SIG-M5 treated with dmso at 0.1 percent for 504 hours (cell line): ENCODE results near the gene ZMIZ1.

Experiments
- DNase-seq: peaks from one replicate; lab custom pipeline; 2025; ENCODE audit not compliant: unreplicated experiment; lab: John Stamatoyannopoulos, UW

The ZMIZ1 gene

GRCh38 chr10:79115302-79115701 lies 46.5 kb downstream of the ZMIZ1 start:
- no peak for DNase-seq

GRCh38 chr10:79116368-79116767 lies 47.6 kb downstream of the ZMIZ1 start:
- no peak for DNase-seq

DNA sequence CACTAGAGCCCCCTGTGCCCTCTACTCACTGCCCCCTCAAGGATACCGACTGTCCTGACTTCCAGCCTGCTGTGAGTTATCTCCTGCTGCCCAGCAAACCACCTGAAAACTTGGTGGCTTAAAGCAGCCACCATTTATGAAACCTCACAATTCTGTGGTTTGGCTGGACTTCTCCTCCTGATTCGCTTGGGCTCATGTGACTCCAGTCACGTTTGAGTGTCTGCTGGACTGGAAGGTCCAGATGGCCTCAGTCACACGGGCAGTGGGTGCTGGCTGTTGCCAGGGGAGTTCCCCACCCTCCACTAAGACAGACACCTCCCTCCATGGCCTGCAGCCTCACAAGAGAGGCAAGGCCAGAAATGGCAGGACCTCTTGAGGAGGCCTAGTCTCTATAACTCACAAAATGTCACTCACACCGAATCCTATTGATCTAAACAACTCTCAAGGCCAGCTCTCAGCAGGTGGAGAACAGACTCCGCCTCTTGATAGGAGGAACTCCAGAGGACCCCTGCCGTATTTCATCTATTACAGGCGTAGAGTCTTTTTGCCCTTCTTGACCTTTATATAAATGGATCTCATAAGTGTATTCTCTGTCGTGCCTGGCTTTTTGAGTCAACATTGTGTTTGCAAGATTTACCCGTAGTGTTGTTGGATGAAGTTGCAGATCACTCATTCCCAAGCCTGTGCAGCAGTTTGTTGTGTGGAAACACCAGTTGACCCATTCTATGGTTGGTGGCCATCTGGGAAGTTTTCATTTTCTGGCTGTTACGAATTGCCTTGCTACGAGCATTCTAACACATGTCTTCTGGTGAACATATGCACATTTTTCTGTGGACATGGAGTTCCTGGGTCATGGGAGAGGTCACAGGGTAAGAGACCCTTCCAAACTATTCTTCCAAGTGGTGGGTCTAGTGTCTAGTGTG lies 48.3 kb downstream of the ZMIZ1 start:
- no peak for DNase-seq

- DNase-seq: no peak
Measured at GRCh38 chr10:79118286-79119202, 49.8 kb downstream of the ZMIZ1 start.

DNA sequence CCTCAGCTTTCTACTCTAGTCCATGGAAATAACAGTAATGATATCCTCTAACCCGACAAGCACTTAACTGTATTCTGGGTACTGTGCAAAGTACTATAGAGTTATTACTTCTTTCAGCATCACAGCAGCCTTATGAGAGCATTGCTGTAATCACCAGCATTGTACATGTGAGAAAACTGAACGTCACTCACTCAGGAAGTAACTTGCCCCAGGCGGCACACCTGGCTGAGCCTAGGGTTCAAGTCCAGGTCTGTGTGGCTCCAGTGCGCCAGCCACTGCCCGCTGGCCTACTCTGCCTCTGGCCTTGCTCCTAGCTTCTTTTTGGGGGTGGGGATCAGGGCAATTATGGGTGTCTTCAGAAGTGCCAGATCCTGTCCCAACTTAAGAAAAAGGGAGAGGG lies 50.5 kb downstream of the ZMIZ1 start:
- no peak for DNase-seq

GRCh38 chr10:79123547-79123963 lies 54.8 kb downstream of the ZMIZ1 start:
- DNase-seq: no peak

DNA sequence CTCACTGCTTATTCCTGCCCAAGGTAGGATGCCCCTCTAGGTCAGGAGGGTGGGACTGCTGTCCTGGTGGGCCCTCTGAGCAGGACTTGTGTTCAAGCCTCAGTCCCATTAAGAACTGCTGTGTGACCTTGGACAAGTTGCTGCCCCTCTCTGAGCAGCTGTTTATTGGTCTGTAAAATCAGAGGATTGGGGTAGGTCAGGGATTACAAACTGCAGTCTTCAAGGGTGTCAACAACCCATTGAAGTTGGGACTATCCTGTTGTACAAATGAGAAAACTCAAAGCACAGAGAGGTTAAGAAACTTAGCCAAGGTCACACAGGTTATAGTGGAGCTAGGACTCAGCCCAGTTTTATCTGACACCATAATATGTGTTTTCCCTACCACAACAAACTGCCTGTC lies 55.3 kb downstream of the ZMIZ1 start:
- no peak for DNase-seq

DNA sequence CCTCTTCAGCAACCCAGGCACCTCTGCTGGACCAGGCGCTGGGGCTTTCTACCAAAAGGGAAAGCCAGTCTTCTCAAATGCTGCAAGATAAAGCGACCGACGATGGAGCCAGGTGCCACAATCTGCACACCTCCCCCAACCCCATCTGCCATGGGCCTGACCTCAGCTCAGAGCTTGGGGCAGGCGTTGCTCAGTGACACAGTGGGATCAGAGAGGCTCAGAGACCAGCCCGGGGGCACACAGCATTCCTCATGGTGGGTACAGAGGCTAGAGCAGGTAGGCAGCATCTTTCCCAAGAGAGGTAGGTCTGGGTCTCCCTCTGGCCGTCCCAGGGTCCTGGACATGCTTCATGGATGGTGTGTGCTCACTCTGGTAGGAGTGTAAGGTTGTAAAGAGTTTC lies 56.3 kb downstream of the ZMIZ1 start:
- no peak for DNase-seq

- DNase-seq: no peak
Measured at GRCh38 chr10:79126351-79127080, 57.8 kb downstream of the ZMIZ1 start.

- DNase-seq: peak; percentile 68
Measured at GRCh38 chr10:79127151-79127961, 58.6 kb downstream of the ZMIZ1 start.

DNA sequence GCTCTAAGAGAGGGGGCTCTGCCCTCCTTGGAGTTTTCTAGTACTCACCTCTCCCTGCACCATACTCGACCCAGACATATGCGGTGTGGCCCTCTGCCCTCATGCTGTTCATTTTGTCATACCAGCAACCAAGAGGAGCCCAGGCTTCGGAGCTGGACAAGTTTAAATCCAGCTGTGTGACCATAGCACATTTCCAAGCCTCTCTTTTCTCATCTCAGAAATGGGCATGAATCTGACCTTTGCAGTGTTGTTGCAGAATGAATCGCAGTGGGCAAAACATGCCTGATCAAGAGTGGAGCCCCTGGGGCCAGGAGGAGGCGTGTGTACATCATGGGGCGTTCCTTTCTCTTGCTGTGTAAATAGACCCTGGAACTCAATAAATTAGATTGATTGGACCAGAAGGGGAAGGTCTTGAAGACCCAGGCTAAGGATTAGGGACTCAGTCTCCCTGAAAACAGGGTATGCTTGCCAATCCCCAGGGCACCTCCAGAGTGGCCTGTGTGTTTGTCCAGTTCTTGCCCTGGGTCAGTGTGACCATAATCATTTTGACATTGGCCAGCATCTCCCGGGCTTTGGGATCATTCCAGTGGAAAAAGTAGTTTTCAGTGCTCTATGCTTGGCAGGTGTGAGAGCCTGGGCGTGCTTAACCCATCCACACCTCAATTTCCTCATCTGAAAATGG lies 59.6 kb downstream of the ZMIZ1 start:
- DNase-seq: no peak

DNA sequence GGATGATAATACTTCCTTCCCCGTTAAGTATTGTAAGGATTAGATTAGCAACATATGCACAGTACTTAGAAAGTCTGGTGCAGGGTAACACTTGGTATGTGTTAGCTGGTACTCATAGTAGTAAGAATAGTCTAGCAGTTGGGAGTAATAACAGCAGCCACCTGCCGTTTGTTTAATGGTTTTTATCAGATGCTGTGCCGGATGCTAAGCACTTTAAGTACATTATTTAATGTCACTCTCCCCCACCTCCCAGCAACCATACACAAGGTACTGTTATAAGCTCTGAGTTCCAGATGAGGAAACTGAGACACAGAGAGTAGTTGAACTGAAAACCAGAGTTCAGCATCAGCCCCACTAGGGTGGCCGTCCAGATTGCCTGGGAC lies 60.1 kb downstream of the ZMIZ1 start:
- no peak for DNase-seq

DNA sequence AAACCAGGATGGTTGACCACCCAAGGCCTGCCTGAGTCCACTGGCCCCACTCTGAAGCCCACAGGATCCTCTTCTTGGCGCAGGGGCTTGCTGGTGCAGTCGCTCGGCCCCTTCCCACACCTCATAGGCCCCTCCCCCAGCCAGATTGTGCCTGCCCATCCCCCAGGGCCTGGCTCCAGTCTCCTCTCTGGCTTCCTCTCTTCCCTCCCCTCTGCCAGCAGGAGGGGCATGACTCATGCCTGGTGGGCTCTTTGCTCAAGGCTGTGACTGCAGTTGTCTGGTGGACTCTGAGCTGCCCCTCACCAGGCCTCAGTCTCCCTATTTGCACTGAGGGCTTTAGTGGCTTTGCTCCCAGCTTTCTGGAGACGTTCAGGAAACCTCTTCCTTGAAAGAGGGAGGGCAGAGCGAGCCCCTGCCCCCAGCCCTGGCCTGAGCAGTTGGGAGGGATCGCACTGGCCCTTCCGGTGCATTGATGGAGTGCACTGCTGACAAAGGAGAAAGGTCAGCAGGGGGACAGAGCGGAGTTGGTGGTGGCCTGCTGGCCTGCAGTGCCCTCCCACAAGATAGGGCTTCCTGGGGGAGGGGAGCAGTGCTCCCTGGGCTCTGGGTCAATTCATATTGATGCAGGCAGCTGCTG lies 60.7 kb downstream of the ZMIZ1 start:
- DNase-seq: peak; percentile 30

GRCh38 chr10:79130255-79130654 lies 61.5 kb downstream of the ZMIZ1 start:
- no peak for DNase-seq

DNA sequence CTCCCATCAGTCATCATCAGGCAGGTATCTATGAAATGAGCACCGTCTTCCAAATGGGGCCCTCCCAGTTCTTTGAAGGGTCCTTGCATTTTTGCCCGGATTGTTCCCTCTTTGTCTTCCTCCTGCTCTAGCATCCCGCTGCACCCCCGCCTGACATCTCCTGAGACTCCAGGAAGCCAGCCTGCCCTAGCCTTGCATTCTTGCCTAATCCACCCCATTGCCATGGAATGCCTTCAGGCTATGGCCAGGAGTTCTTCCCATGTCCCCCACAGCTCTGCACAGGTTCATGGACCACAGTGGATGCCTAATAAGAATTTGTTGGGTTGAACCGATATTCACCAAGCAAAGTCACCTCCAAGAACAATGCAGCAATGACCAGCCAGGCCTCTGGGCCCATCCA lies 62.1 kb downstream of the ZMIZ1 start:
- DNase-seq: no peak

- peak; percentile 12 for DNase-seq
Measured at GRCh38 chr10:79131836-79132631, 63.3 kb downstream of the ZMIZ1 start.

GRCh38 chr10:79132681-79133381 lies 64.1 kb downstream of the ZMIZ1 start:
- DNase-seq: peak; percentile 83

DNA sequence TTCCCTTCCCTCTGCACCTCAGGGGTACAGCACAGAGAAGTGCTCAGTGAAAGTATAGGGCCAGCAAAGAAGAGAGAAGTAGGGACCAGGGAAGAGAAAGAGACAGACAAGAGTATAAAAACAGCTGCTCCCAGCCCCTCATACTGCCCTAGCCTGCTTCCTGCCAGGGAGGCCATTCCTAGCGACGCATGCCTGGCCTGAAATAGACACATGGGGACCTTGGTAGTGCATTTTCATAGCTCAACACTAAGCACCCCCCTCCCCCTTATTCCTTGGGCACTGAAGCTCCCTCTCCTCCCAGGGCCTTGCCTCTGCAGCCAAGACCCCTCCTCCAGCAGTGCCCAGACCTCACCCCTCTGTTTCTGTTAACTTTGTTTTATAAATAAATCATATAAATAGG lies 64.7 kb downstream of the ZMIZ1 start:
- DNase-seq: peak; percentile 35
